CD4-positive, alpha-beta T cell treated with Interleukin-15 for 4 hours (primary cell): ENCODE data around the gene DAP.
"Not testable (repeated sequence)": the region's sequence is repeated elsewhere in the genome, so short reads cannot be mapped to it uniquely, and the experiment has no call there.

ENCODE experiments used
- DNase-seq: peaks from one replicate; pipeline ENCODE4 v3.0.0-alpha.2; 2020; ENCODE audit warnings: low spot score

The DAP gene

GRCh38 chr5:10671041-10672008 lies 89.7 kb downstream of the DAP start:
- DNase-seq, result no peak

- no peak for DNase-seq
Observed at GRCh38 chr5:10669983-10670382, 91.1 kb downstream of the DAP start.

- DNase-seq, result no peak
Observed at GRCh38 chr5:10668697-10669096, 92.3 kb downstream of the DAP start.

- DNase-seq, result no peak
Observed at GRCh38 chr5:10667431-10668057, 93.5 kb downstream of the DAP start.

- DNase-seq, result no peak
Observed at GRCh38 chr5:10666531-10667299, 94.3 kb downstream of the DAP start.

- no peak for DNase-seq
Observed at GRCh38 chr5:10665799-10666198, 95.2 kb downstream of the DAP start.

GRCh38 chr5:10664180-10664769 lies 96.8 kb downstream of the DAP start:
- DNase-seq, result not testable (repeated sequence)

- no peak for DNase-seq
Observed at GRCh38 chr5:10663489-10664179, 97.4 kb downstream of the DAP start.

GRCh38 chr5:10662661-10663488 lies 98.2 kb downstream of the DAP start:
- DNase-seq, result no peak

- DNase-seq, result no peak
Observed at GRCh38 chr5:10662083-10662482, 99.0 kb downstream of the DAP start.

- DNase-seq, result no peak
Observed at GRCh38 chr5:10661401-10661800, 99.6 kb downstream of the DAP start.

- DNase-seq, result no peak
Observed at GRCh38 chr5:10660720-10661387, 100.2 kb downstream of the DAP start.

- DNase-seq, result no peak
Observed at GRCh38 chr5:10660135-10660534, 100.9 kb downstream of the DAP start.

GRCh38 chr5:10658265-10658664 lies 102.8 kb downstream of the DAP start:
- no peak for DNase-seq

GRCh38 chr5:10655972-10656830 lies 104.8 kb downstream of the DAP start:
- DNase-seq, result no peak

- no peak for DNase-seq
Observed at GRCh38 chr5:10655161-10655971, 105.7 kb downstream of the DAP start.

- DNase-seq, result no peak
Observed at GRCh38 chr5:10654566-10654965, 106.5 kb downstream of the DAP start.

GRCh38 chr5:10653751-10654400 lies 107.2 kb downstream of the DAP start:
- no peak for DNase-seq
